Neural cell (in vitro differentiated cells): ENCODE results near the gene TEK. TPM values are rescaled to one million over a fixed set of nuclear protein-coding genes. Genes with fewer than 3 reads are reported as not detected.

ENCODE experiments used
- H2AFZ ChIP-seq: fragments of 200-600, 300-800 bp; sonication (generic), shearing (Covaris generic); 2 replicates; pipeline ENCODE4 v1.6.0; 2014; ENCODE audit warnings: low read depth, mild to moderate bottlenecking, antibody characterized with exemption, low read length, moderate library complexity
- H3F3A ChIP-seq: fragments of 200-600 bp; shearing (Covaris generic); 2 replicates; pipeline ENCODE4 v1.6.1; 2016; ENCODE audit warnings: mild to moderate bottlenecking, moderate library complexity, mixed read lengths, antibody characterized with exemption, low read length; ENCODE audit not compliant: insufficient read depth, poor library complexity, severe bottlenecking
- H3K27ac ChIP-seq: fragments of 200-600, 300-800 bp; sonication (generic), shearing (Covaris generic); 2 replicates; pipeline ENCODE4 v1.5.1; 2014; ENCODE audit warnings: mild to moderate bottlenecking, low read length, moderate library complexity
- H3K27me3 ChIP-seq: fragments of 300-800, 200-600 bp; sonication (generic), shearing (Covaris generic); 2 replicates; pipeline ENCODE4 v1.6.0; 2014; ENCODE audit warnings: mild to moderate bottlenecking, low read depth, low read length, moderate library complexity; ENCODE audit not compliant: insufficient read depth
- H3K36me3 ChIP-seq: fragments of 300-800, 200-600 bp; sonication (generic), shearing (Covaris generic); 2 replicates; pipeline ENCODE4 v1.5.1; 2014; ENCODE audit warnings: mild to moderate bottlenecking, antibody characterized with exemption, low read length, moderate library complexity; ENCODE audit not compliant: insufficient read depth
- H3K4me2 ChIP-seq: fragments of 300-800, 200-600 bp; sonication (generic), shearing (Covaris generic); 2 replicates; pipeline ENCODE4 v1.6.0; 2014; ENCODE audit warnings: mild to moderate bottlenecking, low read length
- H3K4me3 ChIP-seq: fragments of 300-800, 200-600 bp; sonication (generic), shearing (Covaris generic); 2 replicates; pipeline ENCODE4 v1.5.1; 2014; ENCODE audit warnings: mild to moderate bottlenecking, low read length, moderate library complexity
- H3K79me2 ChIP-seq: fragments of 200-600 bp; shearing (Covaris generic); replicated peaks from 2 replicates; pipeline ENCODE4 v1.6.0; 2014; ENCODE audit warnings: mild to moderate bottlenecking, low read length, moderate library complexity; ENCODE audit not compliant: insufficient read depth
- H3K9ac ChIP-seq: fragments of 300-800, 200-600 bp; sonication (generic), shearing (Covaris generic); 2 replicates; pipeline ENCODE4 v1.6.1; 2016; ENCODE audit warnings: mild to moderate bottlenecking, low read length, mixed read lengths
- H3K9me2 ChIP-seq: fragments of 200-600 bp; shearing (Covaris generic); 2 replicates; pipeline ENCODE4 v1.6.1; 2016; ENCODE audit warnings: mild to moderate bottlenecking, low read length, mixed read lengths; ENCODE audit not compliant: insufficient read depth
- H3K9me3 ChIP-seq: fragments of 200-600, 300-800 bp; sonication (generic), shearing (Covaris generic); 2 replicates; pipeline ENCODE4 v1.6.1; 2016; ENCODE audit warnings: mild to moderate bottlenecking, mixed run types, low read length, moderate library complexity, mixed read lengths
- H4K20me1 ChIP-seq: fragments of 200-600 bp; shearing (Covaris generic); 2 replicates; pipeline ENCODE4 v1.6.1; 2016; ENCODE audit warnings: mild to moderate bottlenecking, mixed run types; ENCODE audit not compliant: insufficient read depth
- CTCF ChIP-seq: fragments of 450-650 bp; IDR thresholded peaks from 2 replicates; pipeline ENCODE4 v1.5.1; 2014; ENCODE audit warnings: antibody characterized with exemption, mild to moderate bottlenecking, moderate library complexity; ENCODE audit not compliant: poor library complexity, severe bottlenecking
- EP300 ChIP-seq: fragments of 450-650 bp; conservative IDR thresholded peaks from 2 replicates; pipeline ENCODE4 v1.6.1; 2014; ENCODE audit warnings: antibody characterized with exemption, mild to moderate bottlenecking, moderate library complexity; ENCODE audit not compliant: poor library complexity, severe bottlenecking
- EZH2 ChIP-seq: fragments of 200-600, 300-800 bp; shearing (Covaris generic), sonication (generic); IDR thresholded peaks from 2 replicates; pipeline ENCODE4 v1.6.1; 2014; ENCODE audit warnings: antibody characterized with exemption, low read length, borderline replicate concordance, mild to moderate bottlenecking; ENCODE audit not compliant: insufficient read depth, poor library complexity, severe bottlenecking
- MXI1 ChIP-seq: fragments of 450-650 bp; conservative IDR thresholded peaks from 2 replicates; pipeline ENCODE4 v1.6.1; 2014; ENCODE audit warnings: antibody characterized with exemption, mild to moderate bottlenecking; ENCODE audit not compliant: poor library complexity, severe bottlenecking
- POLR2AphosphoS5 ChIP-seq: IDR thresholded peaks from 2 replicates; pipeline ENCODE4 v1.6.1; 2012
- RAD21 ChIP-seq: fragments of 450-650 bp; conservative IDR thresholded peaks from 2 replicates; pipeline ENCODE4 v1.6.1; 2014; ENCODE audit warnings: antibody characterized with exemption, mild to moderate bottlenecking, moderate library complexity
- REST ChIP-seq: IDR thresholded peaks from 2 replicates; pipeline ENCODE4 v1.6.1; 2012; ENCODE audit warnings: borderline replicate concordance
- SMC3 ChIP-seq: fragments of 450-650 bp; conservative IDR thresholded peaks from 2 replicates; pipeline ENCODE4 v1.6.1; 2014; ENCODE audit warnings: antibody characterized with exemption, mild to moderate bottlenecking, moderate library complexity; ENCODE audit not compliant: poor library complexity
- TAF1 ChIP-seq: IDR thresholded peaks from 2 replicates; pipeline ENCODE4 v1.6.1; 2012; ENCODE audit warnings: low read depth
- polyA plus RNA-seq: library from polyadenylated mRNA; depleted of rRNA; stranded (reverse); fragments of >200 nt; gene quantifications from 2 replicates; pipeline ENCODE4 v1.2.3, GENCODE V29; 2014

TEK gene
- polyA plus RNA-seq, 1 donor from 2014 or later, result 0.83 TPM

- Histone ChIP-seq H2AFZ (no peak overlapping the region), H3K4me3 (no peak overlapping the region), H3K79me2 (no peaks in the 10 kb centered on the region), H3K27ac (no peak overlapping the region), H3K4me2 (no peak overlapping the region), H3K9ac (no peak overlapping the region), H3K9me3 (no peaks in the 10 kb centered on the region), H3K9me2 (no peaks in the 10 kb centered on the region), H4K20me1 (no peaks in the 10 kb centered on the region), H3F3A (no peaks in the 10 kb centered on the region), H3K36me3 (no peaks in the 10 kb centered on the region), H3K27me3 (no peaks in the 10 kb centered on the region)
- TF ChIP-seq MXI1, result no peak
- no peak for TF ChIP-seq REST
- TF ChIP-seq SMC3, result no peak
- TF ChIP-seq CTCF, result no peak
- no peak for TF ChIP-seq POLR2AphosphoS5
- no peak for TF ChIP-seq TAF1
- no peak for TF ChIP-seq EZH2
- no peak for TF ChIP-seq RAD21
- TF ChIP-seq EP300, result no peak
Observed at GRCh38 chr9:27192291-27192960, 83.4 kb downstream of the TEK start.

GRCh38 chr9:27193886-27194285 lies 84.9 kb downstream of the TEK start:
- Histone ChIP-seq H3K9me2 (no peaks in the 10 kb centered on the region), H3K27ac (no peak overlapping the region), H3K4me3 (no peak overlapping the region), H3K4me2 (no peak overlapping the region), H2AFZ (no peak overlapping the region), H3K9ac (no peak overlapping the region), H3K36me3 (no peaks in the 10 kb centered on the region), H4K20me1 (no peaks in the 10 kb centered on the region), H3F3A (no peaks in the 10 kb centered on the region), H3K9me3 (no peaks in the 10 kb centered on the region), H3K79me2 (no peaks in the 10 kb centered on the region), H3K27me3 (no peaks in the 10 kb centered on the region)
- TF ChIP-seq EP300 (no peak), TAF1 (no peak), EZH2 (no peak), REST (no peak), MXI1 (no peak), SMC3 (no peak), CTCF (no peak), POLR2AphosphoS5 (no peak), RAD21 (no peak)
